Measurements from ENCODE around the gene NTF3.

The NTF3 gene

DNA sequence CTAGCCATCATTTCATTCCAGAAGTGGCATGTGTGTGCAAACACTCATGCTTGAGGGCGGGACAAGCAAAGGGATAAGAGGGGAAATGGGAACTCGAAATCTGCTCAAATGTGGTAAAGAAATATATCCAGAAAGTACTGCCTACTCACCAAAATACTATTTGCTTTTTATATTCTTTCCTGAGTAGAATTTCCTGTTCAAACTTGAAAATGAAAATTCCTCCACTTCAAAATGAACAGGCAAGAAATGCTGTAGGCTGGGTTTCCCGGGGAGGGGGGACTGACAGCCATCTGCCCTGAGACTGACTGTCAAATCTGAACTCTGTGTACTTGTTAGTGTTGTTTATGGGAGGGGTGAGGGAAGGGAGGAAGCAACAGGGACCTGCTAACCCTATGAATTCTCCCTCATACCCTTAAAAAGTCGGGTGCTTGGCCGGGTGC is 34.6 kb downstream of the NTF3 start:
- TF ChIP-seq, protein P1, sequence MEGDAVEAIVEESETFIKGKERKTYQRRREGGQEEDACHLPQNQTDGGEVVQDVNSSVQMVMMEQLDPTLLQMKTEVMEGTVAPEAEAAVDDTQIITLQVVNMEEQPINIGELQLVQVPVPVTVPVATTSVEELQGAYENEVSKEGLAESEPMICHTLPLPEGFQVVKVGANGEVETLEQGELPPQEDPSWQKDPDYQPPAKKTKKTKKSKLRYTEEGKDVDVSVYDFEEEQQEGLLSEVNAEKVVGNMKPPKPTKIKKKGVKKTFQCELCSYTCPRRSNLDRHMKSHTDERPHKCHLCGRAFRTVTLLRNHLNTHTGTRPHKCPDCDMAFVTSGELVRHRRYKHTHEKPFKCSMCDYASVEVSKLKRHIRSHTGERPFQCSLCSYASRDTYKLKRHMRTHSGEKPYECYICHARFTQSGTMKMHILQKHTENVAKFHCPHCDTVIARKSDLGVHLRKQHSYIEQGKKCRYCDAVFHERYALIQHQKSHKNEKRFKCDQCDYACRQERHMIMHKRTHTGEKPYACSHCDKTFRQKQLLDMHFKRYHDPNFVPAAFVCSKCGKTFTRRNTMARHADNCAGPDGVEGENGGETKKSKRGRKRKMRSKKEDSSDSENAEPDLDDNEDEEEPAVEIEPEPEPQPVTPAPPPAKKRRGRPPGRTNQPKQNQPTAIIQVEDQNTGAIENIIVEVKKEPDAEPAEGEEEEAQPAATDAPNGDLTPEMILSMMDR (IDR thresholded peaks at IDR 0.05; ENCODE audit: low read length, missing control alignments) = no peak
- DNase-seq (ENCODE audit: low read depth) = no peak

GRCh38 chr12:5467931-5468330 is 36.0 kb downstream of the NTF3 start:
- DNase-seq (ENCODE audit: low read depth) = no peak
- TF ChIP-seq, protein P1 (IDR thresholded peaks at IDR 0.05; ENCODE audit: low read length, missing control alignments) = no peak
- no peak overlapping the region for H3K4me3 ChIP-seq (replicated peaks; ENCODE audit: low read depth, low read length)

More for the DNA sequence above, 34.6 kb downstream of the NTF3 start:
- no peak overlapping the region for H3K4me3 ChIP-seq (replicated peaks; ENCODE audit: low read depth, low read length)

GRCh38 chr12:5470221-5470620 is 38.3 kb downstream of the NTF3 start:
- TF ChIP-seq, protein P1 (IDR thresholded peaks at IDR 0.05; ENCODE audit: low read length, missing control alignments) = no peak

DNA sequence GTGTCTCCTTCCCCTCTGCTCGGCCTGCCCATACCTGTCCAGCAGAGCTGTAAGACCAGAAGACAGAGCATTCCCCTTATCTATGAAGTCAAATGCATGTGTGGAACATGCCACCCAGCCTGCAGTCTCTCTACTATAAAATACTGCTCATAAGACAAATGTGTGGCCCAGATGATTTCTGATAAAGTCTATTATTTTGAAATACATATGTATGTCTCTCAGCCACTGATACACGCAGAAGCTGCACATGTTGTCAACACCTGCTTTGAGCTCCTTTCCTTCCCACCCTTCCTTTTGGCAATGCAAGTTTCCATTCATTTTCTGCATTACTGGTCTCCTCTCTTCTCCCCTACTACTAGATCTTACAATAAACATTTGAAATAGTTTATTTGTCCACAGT is 38.8 kb downstream of the NTF3 start:
- no peak for DNase-seq (ENCODE audit: low read depth)
- no peak overlapping the region for H3K4me3 ChIP-seq (replicated peaks; ENCODE audit: low read depth, low read length)
- TF ChIP-seq, protein P1 (IDR thresholded peaks at IDR 0.05; ENCODE audit: low read length, missing control alignments) = no peak

More at GRCh38 chr12:5470221-5470620, 38.3 kb downstream of the NTF3 start:
- DNase-seq (ENCODE audit: low read depth) = no peak
- H3K4me3 ChIP-seq (replicated peaks; ENCODE audit: low read depth, low read length) = no peak overlapping the region

- TF ChIP-seq, protein P1 (IDR thresholded peaks at IDR 0.05; ENCODE audit: low read length, missing control alignments) = no peak
- DNase-seq (ENCODE audit: low read depth) = peak; percentile 31
- no peak overlapping the region for H3K4me3 ChIP-seq (replicated peaks; ENCODE audit: low read depth, low read length)
These were observed 41.3 kb downstream of the NTF3 start for GRCh38 chr12:5473076-5473782.

DNA sequence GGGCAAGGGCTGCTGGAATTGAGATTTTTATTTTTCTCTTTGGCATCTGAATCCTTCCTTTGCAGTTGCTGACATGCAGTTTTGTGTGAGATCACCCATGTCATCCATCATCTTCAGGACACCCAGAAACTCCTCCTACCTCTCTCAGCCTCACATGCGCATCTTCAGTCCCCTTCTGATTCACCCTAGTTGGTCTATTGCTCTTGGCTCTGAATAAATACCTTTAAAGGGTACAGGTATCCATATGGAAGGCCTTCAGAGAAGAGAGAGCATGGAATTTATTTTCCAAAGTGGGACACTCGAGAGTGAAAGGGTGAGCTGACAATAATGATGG is 41.8 kb downstream of the NTF3 start:
- TF ChIP-seq, protein P1 (IDR thresholded peaks at IDR 0.05; ENCODE audit: low read length, missing control alignments) = no peak
- H3K4me3 ChIP-seq (replicated peaks; ENCODE audit: low read depth, low read length) = no peak overlapping the region
- no peak for DNase-seq (ENCODE audit: low read depth)

DNA sequence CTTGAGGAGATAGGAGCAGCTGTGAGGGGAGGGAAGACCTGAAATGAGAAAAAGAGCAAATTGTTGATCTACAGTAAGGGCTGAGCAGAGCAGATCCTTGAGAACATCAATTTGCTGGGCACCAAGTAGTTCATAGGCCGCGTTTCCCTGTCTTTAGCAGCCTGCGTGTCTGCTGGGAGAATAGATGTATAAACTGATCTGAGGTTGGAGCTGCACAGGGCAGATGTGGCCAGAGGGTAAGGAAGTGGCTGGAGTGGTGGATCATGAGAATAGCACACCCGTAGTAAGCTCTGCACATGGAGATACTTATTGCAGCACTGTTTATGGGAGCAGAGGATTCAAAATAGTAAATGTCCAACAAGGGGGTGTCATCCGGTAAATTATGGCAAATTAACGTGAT is 44.4 kb downstream of the NTF3 start:
- H3K4me3 ChIP-seq (replicated peaks; ENCODE audit: low read depth, low read length) = no peak overlapping the region
- no peak for DNase-seq (ENCODE audit: low read depth)
- TF ChIP-seq, protein P1 (IDR thresholded peaks at IDR 0.05; ENCODE audit: low read length, missing control alignments) = no peak
